ENCODE data around the gene RIPPLY3.

RIPPLY3 gene

GRCh38 chr21:37064841-37065240 lies 58.3 kb downstream of the RIPPLY3 start:
- no peak for DNase-seq

- no peak for DNase-seq
Observed at GRCh38 chr21:37065561-37066177, 59.2 kb downstream of the RIPPLY3 start.

All from NCI-H2029 treated with DMSO at 0.1 percent for 48 hours (cell line).